EH (cell line): Measurements from ENCODE around the gene VPS16.

Source experiments
- DNase-seq: peaks from one replicate; pipeline ENCODE4 v3.0.0-alpha.2; 2015; ENCODE audit warnings: low read depth

VPS16 gene

DNA sequence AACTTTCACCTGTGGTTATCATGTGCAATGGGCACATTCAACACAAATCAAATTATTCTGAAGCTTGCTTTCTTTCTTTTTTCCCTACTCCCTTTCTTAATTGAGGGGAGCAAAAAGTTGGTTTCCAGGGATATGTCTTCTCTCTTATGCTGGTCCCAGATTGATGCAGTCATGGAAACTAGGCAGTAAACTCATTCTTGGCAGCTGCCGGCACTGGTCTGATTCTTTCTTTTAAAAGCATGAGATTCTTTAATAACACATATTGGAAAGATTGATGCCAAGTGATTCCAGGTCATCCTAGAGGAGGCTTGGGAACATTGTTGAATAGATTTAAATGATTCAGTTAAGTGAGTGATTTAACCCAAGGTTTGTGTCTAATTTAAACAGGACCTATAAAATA lies 61.7 kb downstream of the VPS16 start:
- DNase-seq: peak; percentile 6

DNA sequence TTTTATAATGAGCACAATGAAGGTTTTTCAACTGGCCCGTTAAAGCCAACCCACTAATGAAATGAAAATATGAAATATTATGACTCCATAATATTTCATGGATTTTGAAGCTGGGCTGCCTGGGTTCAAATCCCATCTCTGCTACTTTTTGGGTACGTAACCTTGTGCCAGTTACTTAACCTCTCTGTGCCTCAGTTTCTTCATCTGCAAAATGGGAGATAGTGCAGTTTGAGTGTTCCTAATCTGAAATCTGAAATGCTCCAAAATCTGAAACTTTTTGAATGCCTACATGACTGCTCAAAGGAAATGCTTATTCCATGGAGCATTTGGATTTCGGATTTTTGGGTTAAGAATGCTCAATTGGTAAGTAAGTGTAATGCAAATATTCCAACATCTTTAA lies 62.3 kb downstream of the VPS16 start:
- no peak for DNase-seq

DNA sequence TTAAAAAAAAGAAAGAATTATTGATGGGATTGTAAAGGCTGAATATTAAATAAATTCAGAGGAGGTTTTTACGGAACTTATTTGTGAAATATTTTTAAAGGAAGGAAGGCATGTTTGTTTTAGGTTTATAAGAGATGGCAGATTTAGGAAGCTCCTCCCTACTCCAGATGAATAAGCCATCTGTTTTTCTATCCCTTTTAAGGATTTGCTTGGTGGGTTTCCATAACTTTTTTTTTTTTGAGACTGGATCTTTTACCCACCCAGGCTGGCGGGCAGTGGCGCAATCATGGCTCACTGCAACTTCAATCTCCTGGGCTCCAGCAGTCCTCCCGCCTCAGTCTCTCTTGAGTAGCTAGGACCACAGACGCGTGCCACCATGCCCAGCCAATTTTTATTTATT lies 63.1 kb downstream of the VPS16 start:
- DNase-seq: no peak

DNA sequence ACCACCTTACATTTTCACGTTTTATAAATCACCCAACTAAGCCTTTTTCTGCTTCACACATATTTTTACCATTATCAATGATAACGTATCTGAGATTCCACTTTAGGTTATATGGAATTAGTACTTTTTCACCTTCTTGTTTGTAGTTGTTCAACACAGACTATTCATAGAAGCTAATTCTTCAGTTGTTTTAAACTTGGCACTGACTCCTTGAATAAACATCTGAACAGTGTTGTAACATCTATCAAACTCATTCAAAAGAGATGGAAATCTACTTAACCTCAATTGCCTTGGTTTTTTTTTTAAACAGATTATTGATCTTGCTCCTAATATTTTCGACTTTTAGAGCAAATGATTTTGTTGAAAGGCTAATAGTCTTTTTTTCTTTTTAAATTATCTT lies 67.0 kb downstream of the VPS16 start:
- no peak for DNase-seq

DNA sequence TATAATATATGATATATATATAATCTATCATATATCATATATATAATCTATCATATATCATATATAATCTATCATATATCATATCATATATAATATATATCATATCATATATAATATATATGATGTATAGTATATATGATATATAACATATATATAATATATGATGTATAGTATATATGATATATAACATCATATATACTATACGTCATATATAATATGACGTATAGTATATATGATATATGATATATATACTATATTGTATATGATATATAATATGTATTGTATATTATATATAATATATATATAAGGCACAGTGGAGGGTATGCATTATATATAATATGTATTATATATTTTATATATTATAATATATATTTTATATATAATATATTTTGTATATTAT lies 69.4 kb downstream of the VPS16 start:
- DNase-seq: no peak

DNA sequence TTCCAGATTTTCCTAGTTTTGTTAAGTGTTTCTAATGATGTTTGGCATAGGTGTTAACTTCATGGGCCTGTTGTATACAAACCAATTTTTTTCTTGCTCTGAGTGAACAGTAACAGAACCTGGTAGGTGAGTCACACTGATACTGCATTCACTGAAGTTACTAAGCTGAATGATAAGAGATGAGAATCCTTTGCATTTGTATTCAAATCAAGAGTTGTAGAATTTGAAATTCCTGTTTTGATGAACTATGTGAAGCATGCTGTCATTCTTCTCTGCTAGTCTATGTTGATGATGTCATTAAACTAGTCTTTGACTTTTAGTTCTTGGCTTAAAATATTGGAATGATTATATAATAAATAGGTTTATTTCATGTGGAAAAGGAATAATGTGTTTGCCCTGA lies 70.7 kb downstream of the VPS16 start:
- DNase-seq: no peak

DNA sequence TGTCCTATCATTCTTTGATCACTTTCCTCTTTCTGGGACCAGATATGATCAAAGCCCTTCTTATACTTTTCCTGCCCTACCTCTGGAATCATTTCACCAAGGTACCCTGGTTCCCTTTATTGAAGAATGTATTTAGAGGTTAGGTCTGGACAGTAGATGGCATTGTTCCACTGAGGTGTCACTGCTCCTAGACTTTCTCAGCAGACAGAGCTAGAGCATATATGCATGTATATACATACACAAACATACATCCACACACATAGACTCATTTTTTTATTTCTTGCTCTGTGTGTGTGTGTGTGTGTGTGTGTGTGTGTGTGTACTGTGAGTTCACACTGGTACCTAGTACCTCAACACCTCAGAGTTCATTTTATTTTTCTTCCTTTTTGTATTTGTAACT lies 73.6 kb downstream of the VPS16 start:
- no peak for DNase-seq
